NCI-H2107 treated with DMSO at 0.1 percent for 48 hours (cell line): ENCODE data around the gene LHX8.
A peak's percentile ranks its signal among the peaks of the same experiment; 100 is the strongest.

ENCODE experiments used
- DNase-seq: peaks from one replicate; lab custom pipeline; 2025; ENCODE audit not compliant: unreplicated experiment; lab: John Stamatoyannopoulos, UW

The LHX8 gene

DNA sequence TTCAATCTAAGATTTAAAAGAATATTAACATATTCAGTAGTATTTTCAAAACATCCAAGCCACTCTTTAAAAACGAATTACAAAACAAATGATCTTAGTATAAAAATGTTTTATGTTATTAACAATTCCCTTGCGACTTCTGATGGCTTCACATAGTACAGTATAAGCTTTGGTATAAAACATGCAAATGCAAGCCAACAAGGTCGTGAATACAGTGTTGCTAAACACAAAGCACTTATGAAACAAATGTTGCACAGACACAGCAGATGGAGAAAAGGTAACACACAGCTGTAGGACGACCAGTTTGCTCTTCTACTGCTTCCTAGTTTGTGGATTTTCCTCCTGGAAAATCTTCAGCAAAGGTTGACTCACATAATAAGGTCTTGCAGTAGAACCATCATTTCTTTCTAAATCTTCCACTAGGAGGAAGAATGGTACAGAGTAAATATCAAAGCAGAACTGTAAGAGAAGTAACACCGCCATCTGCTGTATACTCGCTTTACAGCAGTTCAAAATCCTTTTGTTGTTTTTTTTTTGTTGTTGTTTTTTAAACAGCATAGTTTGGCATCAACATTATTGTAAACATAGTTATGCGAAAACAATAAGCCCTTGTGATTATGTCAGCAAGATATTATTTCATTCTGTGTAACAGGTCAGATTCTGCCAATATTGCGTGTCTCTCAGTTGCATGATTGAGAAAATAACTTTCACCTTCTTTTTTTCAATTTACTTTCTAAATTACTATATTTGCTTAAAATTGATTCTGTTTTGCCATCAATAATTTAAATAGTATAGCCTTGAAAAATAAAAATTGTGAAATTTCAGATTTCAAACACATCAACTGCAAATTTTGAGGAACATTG, 69.5 kb downstream of the LHX8 start:
- peak; percentile 18 for DNase-seq

DNA sequence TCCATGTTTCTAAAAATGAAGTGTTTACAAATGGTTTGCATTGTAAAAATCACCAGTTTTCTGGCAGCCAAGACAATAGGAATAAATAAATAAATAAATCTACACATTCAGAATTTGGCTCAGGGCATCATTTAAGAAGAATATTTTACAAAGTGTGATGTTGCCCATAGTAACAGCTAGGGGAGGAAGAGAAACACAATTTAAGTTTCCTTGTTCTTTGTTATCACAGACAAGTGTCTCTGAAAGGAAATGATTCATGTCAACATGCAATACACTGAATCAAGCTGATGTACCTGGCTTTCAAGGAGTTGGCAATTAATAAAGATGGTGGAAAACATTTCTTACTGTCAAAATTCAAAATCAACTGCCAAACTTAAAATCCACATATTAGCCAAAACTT, 74.7 kb downstream of the LHX8 start:
- DNase-seq: no peak
